Type B pancreatic cell (in vitro differentiated cells): Measurements from ENCODE around the gene PDE1A. TPM values are rescaled to one million over a fixed set of nuclear protein-coding genes. Genes with fewer than 3 reads are reported as not detected.

Experiments
- DNase-seq: peaks from one replicate; pipeline ENCODE4 v3.0.0; 2021; ENCODE audit warnings: mixed read lengths; ENCODE audit not compliant: unreplicated experiment; ENCODE audit errors: extremely low spot score
- H3K27ac Mint-ChIP-seq: 2 replicates; pipeline ENCODE4 v1.8.0; 2021; ENCODE audit warnings: mild to moderate bottlenecking, mixed read lengths
- H3K27me3 Mint-ChIP-seq: 2 replicates; pipeline ENCODE4 v1.8.0; 2021; ENCODE audit warnings: mixed read lengths
- H3K36me3 Mint-ChIP-seq: 2 replicates; pipeline ENCODE4 v1.8.0; 2021; ENCODE audit warnings: mixed read lengths
- H3K4me1 Mint-ChIP-seq: one replicate; pipeline ENCODE4 v1.8.0; 2021; ENCODE audit warnings: mixed read lengths; ENCODE audit not compliant: unreplicated experiment
- H3K4me3 Mint-ChIP-seq: 2 replicates; pipeline ENCODE4 v1.8.0; 2021; ENCODE audit warnings: mild to moderate bottlenecking, mixed read lengths
- H3K9me3 Mint-ChIP-seq: 2 replicates; pipeline ENCODE4 v1.8.0; 2021; ENCODE audit warnings: mixed read lengths
- total RNA-seq: library from RNA; stranded (reverse); gene quantifications from 2 replicates; pipeline ENCODE4 v1.2.1, GENCODE V29; 2021; ENCODE audit warnings: low replicate concordance
- TF ChIP-seq, protein P1 (sequence below): fragments of 200-600 bp; sonication (generic); conservative IDR thresholded peaks from 2 replicates; pipeline ENCODE4 v1.5.0; 2021; ENCODE audit warnings: antibody characterized with exemption, mild to moderate bottlenecking

The PDE1A gene
- total RNA-seq, 1 donor from 2014 or later, result 3.6 TPM

DNA sequence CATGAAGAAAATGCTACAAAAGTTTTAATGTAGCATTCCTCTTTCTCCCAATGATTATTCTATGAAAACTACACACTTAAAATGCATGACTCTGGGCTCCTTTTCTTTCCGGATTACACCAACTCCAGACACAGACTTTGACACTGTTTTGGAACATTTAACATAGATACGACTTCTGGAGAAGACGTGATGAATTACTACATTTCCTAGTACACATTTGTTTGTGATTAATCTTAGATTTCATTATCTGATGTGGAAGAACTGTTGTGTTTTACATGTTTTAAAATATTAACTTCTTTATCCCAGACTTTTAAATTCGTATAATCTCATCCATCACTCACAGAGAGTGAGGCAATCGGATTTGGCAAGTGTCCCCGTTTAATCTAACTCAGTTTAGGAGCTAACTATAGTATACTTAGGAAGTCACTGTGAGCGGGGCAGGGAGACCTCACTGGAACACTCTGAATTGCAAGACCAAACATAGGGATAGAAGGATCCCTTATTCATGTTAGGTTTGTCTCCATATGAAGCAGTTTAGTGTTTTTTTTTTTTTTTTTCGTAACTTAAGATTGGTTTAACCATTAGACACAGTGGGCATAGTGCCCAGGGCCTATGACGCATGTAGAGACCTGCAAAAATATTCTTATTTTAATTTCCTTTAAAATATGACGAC lies 66.7 kb downstream of the PDE1A start:
- Mint-ChIP-seq H3K36me3 (no peaks in the 10 kb centered on the region), H3K4me1 (no peaks in the 10 kb centered on the region), H3K4me3 (no peak overlapping the region), H3K27ac (no peak overlapping the region), H3K27me3 (peaks cover 4% of the 10 kb centered on the region), H3K9me3 (no peaks in the 10 kb centered on the region)
- TF ChIP-seq, protein P1, sequence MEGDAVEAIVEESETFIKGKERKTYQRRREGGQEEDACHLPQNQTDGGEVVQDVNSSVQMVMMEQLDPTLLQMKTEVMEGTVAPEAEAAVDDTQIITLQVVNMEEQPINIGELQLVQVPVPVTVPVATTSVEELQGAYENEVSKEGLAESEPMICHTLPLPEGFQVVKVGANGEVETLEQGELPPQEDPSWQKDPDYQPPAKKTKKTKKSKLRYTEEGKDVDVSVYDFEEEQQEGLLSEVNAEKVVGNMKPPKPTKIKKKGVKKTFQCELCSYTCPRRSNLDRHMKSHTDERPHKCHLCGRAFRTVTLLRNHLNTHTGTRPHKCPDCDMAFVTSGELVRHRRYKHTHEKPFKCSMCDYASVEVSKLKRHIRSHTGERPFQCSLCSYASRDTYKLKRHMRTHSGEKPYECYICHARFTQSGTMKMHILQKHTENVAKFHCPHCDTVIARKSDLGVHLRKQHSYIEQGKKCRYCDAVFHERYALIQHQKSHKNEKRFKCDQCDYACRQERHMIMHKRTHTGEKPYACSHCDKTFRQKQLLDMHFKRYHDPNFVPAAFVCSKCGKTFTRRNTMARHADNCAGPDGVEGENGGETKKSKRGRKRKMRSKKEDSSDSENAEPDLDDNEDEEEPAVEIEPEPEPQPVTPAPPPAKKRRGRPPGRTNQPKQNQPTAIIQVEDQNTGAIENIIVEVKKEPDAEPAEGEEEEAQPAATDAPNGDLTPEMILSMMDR, result no peak
- DNase-seq, result no peak

DNA sequence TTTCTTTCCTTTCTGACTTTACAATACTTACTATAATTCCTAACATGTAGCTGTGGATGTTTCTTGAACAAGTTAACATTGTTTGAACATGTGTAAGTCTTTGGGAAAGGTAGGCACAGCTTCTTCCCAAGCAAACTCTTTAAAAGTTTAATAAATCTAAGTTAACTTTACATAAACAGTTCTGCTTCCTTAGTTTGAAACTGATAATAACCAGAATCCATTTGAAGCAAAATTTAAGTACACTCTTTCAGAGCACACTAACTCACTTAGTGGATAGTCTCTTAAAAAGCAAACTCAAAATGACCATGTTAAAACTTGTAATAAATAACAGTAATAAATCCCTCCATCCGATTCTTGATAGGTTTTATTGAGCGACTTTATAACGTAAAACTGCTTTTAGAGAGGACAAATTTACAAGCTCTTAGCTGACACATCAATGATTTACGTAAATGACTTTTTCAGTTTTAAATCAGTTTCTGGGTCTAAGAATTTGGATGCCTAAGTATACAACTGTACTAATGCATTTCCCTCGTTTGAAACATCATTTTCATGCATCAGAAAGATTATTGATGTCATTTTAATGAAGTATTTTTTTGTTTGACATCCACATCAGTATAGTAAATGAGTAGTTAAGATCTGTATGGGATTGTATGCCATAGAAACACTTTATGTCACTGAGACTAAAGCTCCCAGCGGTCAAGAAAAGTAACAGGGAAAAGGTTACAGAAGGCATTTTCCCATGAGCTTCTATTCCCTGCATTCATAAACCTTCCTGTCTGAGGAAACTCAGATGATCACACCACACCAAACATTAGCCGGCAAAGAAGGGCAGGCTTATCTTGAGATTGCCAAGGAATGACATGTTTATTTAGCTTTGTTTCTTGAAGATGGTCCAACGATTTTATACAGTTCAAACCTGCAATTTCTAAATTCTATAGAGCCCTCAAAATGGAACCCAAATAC lies 67.5 kb downstream of the PDE1A start:
- H3K9me3 Mint-ChIP-seq, result no peaks in the 10 kb centered on the region
- TF ChIP-seq, protein P1, result no peak
- H3K27ac Mint-ChIP-seq, result no peak overlapping the region
- peaks cover 4% of the 10 kb centered on the region for H3K27me3 Mint-ChIP-seq
- no peaks in the 10 kb centered on the region for H3K36me3 Mint-ChIP-seq
- DNase-seq, result no peak
- H3K4me1 Mint-ChIP-seq, result no peaks in the 10 kb centered on the region
- H3K4me3 Mint-ChIP-seq, result no peak overlapping the region

DNA sequence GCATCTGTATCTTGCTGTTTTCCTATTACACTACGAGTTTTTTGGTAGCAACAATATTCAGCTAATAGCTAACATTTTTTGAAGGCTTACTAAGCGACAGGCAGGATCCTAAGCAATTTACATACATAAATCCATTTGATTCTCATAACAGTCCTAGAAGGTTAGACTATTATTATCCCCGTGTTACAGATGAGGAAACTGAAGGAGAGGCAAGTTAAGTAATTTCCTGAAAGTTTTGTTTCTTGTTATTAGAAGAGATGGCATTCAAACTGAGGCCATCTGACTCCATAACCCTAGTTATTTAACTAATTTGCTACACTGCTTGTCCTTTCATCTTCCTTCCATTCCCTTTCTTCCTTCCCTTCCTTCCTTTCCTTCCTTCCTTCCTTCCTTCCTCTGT lies 68.2 kb downstream of the PDE1A start:
- Mint-ChIP-seq H3K4me3 (no peak overlapping the region), H3K27me3 (peaks cover 4% of the 10 kb centered on the region), H3K36me3 (no peaks in the 10 kb centered on the region), H3K27ac (no peak overlapping the region), H3K4me1 (no peaks in the 10 kb centered on the region), H3K9me3 (no peaks in the 10 kb centered on the region)
- TF ChIP-seq, protein P1, result no peak
- DNase-seq, result no peak

DNA sequence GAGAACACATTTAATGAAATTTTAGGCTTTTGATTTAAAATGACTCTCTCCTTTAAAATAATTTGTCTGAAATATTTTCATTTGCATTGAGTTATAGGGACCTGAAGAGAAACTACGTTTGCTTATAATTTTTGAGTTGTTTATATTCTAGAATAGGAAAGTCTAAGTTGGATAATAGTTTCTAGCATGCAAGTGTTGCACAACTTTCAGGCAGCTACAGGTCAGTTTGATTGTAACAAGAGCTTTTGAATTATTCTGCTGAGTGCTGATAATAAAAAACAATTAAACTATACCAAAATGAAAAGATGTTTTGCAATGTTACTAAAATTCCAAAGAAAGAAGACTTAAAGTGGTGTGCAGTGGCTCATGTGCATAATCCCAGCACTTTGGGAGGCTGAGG lies 71.0 kb downstream of the PDE1A start:
- no peaks in the 10 kb centered on the region for H3K36me3 Mint-ChIP-seq
- H3K4me1 Mint-ChIP-seq, result no peaks in the 10 kb centered on the region
- H3K27ac Mint-ChIP-seq, result no peak overlapping the region
- TF ChIP-seq, protein P1, result no peak
- DNase-seq, result no peak
- H3K27me3 Mint-ChIP-seq, result peaks cover 4% of the 10 kb centered on the region
- H3K9me3 Mint-ChIP-seq, result no peaks in the 10 kb centered on the region
- no peak overlapping the region for H3K4me3 Mint-ChIP-seq

DNA sequence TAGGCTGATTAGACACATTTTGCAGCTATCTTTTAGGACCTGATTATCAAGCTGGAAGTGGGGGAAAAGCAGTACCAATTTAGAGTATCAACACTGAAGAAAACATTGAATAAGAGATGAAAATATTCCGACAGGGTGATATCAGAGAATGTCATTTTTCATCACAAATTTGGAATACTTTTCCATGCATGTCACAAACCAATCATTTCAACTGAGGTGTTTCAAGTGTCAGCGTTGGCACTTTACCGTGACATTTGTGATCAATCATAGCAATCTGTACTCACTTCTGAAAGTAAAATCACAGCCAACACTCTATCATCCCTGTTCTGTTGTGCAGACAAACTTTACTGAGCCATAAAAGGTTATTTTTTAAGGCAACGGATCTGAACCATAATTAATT lies 75.4 kb downstream of the PDE1A start:
- TF ChIP-seq, protein P1, result no peak
- no peaks in the 10 kb centered on the region for H3K27me3 Mint-ChIP-seq
- no peaks in the 10 kb centered on the region for H3K4me1 Mint-ChIP-seq
- H3K9me3 Mint-ChIP-seq, result no peaks in the 10 kb centered on the region
- no peaks in the 10 kb centered on the region for H3K36me3 Mint-ChIP-seq
- DNase-seq, result no peak
- no peak overlapping the region for H3K4me3 Mint-ChIP-seq
- H3K27ac Mint-ChIP-seq, result no peak overlapping the region
